ENCODE measurements around the gene LDB2.

DNA sequence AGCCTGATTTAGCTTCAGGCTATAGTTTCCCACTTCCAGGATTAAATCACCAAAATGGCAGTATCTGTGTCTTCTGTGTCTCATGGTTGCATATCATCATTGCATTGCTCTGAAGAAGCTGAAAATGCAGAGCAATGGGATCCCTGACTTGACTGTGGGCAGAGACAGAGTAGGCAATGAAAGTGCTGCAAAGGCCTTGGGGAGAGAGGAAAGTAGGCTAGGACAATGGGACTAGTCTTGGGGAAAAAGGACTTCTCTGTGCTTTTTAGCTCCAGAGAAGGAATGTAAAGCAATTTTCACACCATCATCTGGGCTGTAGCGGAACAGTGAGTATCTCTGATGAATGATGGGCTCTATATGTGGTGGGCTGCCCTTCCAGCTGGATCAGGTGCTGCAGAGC is 202.5 kb downstream of the LDB2 start:
- TF ChIP-seq, protein P1, sequence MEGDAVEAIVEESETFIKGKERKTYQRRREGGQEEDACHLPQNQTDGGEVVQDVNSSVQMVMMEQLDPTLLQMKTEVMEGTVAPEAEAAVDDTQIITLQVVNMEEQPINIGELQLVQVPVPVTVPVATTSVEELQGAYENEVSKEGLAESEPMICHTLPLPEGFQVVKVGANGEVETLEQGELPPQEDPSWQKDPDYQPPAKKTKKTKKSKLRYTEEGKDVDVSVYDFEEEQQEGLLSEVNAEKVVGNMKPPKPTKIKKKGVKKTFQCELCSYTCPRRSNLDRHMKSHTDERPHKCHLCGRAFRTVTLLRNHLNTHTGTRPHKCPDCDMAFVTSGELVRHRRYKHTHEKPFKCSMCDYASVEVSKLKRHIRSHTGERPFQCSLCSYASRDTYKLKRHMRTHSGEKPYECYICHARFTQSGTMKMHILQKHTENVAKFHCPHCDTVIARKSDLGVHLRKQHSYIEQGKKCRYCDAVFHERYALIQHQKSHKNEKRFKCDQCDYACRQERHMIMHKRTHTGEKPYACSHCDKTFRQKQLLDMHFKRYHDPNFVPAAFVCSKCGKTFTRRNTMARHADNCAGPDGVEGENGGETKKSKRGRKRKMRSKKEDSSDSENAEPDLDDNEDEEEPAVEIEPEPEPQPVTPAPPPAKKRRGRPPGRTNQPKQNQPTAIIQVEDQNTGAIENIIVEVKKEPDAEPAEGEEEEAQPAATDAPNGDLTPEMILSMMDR (IDR thresholded peaks at IDR 0.05) = no peak
- no peak for TF ChIP-seq POLR2A (IDR thresholded peaks at IDR 0.05)

Measured in breast epithelium (tissue), 3 donors.